Stimulated activated CD8-positive, alpha-beta memory T cell treated with anti-CD3 and anti-CD28 coated beads, Interleukin-4, amount 100 ng/mL, for 48 hours (primary cell): ENCODE data around the gene CEBPB.
"Not testable (repeated sequence)": the region's sequence is repeated elsewhere in the genome, so short reads cannot be mapped to it uniquely, and the experiment has no call there.

Experiments used
- DNase-seq: peaks from one replicate; pipeline ENCODE4 v3.0.0-alpha.2; 2020

The CEBPB gene

GRCh38 chr20:50193836-50194421 is 3.3 kb downstream of the CEBPB start:
- DNase-seq, result no peak

DNA sequence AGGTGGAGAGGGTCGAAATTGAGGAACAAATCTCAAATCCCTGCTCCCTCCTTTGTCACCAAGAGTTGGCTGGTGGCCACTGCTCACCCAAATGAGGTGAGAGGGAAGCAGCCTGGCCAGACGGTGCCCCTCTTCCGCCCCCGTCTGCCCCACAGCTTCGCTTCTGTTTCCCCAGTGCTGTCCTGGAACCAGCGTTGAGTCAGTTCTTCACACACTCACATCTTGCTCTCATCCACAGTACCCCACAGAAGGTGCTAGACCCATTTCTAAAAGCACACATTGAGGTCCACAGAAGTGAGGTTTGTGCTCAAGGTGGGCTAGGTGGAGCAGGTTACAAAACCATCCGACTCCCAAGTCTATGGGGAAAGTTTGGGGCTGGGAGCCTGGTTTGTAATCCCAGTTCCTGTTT is 3.8 kb downstream of the CEBPB start:
- DNase-seq, result no peak

DNA sequence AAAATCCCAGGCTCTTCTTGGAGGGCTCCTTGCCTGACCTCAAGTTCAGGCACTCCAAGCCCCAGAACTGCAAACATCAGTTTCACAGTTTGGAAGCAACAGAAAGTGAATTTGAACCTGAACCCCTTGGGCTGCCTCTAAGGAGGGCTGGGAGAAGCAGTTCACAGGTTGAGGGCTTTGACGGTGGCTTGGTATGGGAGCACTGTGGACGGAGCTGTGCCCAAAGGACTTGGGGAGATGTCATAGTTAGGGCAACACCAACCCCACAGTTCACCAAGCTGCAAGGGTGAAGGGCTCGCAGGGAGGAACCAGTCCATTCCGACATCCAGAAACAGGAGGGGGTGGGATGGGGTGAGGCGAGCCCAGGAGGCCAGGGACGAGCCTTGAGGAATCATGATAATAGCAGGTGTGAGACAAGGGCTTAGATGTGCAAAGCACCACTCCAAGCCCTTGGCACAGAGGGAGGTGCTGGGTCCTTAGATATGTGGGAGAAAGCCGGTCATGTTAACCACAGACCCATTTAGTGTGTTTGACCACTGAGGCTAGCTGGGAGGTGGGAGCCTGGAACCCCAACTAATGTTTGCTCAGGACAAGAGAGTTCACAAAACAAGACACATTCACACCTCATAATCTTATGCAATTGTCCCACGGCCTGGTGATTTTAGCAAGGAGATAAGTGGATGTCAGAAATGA is 4.3 kb downstream of the CEBPB start:
- no peak for DNase-seq

DNA sequence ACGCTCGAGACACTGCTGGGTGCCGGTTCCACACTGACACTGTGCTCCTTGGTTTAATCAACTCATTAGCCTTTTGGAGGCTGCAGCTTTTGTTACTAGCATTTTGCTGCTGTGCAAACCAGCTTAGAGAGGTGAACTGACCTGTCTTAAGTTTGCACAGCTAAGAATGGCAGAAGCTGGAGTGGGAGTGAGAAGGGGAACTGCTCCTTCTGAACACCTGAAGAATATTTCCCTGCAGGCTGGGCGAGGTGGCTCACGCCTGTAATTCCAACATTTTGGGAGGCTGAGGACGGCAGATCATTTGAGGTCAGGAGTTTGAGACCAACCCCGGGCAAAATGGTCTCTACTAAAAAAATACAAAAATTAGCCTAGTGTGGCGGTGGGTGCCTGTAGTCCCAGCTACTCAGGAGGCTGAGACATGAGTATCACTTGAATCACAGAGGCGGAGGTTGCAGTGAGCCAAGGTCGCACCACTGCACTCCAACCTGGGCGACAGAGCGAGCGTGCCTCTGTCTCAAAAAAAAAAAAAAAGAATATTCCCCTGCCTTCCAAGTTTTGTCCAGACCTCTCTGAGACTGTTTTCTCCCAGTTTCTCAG is 5.0 kb downstream of the CEBPB start:
- DNase-seq, result no peak

DNA sequence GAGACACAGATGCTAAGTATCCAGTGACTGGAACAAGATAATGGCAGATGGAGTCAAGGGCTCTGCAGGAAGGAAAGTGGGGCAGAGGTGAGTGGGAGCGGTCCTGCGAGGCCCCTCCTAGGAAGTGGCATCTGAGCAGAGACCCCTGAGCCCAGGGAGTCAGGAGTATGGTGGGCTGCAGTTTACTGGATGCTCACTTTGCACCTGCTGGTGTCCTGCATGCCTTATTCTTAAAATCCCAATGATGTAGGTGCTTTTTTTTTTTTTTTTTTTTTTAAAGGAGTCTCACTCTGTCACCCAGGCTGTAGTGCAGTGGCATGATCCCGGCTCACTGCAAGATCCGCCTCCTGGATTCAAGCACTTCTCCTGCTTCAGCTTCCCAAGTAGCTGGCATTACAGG is 5.6 kb downstream of the CEBPB start:
- DNase-seq, result no peak

DNA sequence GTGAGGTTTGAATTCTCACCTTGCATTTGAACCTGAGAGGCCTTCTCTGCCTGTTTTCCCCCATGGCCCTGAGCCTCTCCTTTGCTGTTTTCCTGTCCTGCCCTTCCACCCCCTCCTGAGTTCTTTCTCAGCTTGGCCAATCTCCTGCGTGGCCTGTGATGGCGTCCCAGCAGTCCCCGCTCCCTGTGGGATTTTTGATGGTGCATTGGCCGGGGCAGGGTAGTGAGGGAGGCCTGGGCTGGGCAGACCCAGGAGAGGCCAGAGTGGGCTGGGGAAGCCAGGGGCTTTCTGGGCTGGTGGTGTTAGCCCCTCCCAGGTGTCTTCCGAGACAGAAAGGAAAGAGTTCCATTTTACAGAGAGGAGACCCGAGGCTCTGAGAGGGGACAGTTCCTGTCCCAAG is 6.3 kb downstream of the CEBPB start:
- no peak for DNase-seq

- no peak for DNase-seq
Observed at GRCh38 chr20:50197463-50198179, 7.0 kb downstream of the CEBPB start.

DNA sequence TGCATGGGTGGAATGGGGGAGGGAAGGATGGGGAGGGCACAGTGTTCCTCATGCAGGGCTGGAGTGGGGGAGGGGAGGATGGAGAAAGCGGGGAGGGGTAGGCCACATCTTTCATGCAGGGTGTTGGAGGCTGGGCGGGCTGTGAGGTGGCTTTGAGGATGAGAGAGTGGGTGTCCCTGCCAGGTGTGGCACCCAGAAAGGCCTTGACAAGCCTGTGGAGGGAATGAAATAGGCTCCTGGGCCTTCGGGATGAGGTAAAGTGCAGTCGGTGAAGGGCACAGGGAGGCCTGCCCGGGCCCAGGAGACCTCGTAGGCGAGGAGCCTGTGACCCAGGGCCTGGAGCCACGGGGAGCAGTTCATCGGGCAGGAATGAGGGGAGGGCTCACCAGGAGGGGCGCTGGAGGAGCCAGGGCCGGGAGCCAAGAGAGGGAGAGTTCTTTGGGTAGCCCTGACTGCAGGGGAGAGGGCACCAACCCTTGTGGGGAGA is 7.6 kb downstream of the CEBPB start:
- DNase-seq, result no peak

DNA sequence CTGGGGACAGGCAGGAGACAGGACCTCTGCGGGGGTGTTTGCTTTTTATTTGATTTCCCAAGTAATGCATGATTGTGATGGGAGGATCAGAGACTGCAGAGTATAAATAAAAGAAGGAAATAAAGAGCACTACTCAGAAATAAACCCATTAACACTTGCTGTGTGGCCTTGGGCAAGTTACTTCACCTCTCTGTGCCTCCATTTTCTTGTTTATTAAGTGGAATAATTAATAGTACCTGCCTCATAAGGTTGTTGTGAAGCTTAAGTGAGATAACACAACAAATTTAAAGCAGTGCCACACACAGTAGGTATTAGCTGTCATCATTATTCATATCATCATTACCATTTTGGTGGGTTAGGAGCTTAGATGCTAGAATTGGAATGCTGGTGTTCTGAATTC is 8.1 kb downstream of the CEBPB start:
- DNase-seq, result no peak

GRCh38 chr20:50199703-50200102 is 9.1 kb downstream of the CEBPB start:
- DNase-seq, result no peak

DNA sequence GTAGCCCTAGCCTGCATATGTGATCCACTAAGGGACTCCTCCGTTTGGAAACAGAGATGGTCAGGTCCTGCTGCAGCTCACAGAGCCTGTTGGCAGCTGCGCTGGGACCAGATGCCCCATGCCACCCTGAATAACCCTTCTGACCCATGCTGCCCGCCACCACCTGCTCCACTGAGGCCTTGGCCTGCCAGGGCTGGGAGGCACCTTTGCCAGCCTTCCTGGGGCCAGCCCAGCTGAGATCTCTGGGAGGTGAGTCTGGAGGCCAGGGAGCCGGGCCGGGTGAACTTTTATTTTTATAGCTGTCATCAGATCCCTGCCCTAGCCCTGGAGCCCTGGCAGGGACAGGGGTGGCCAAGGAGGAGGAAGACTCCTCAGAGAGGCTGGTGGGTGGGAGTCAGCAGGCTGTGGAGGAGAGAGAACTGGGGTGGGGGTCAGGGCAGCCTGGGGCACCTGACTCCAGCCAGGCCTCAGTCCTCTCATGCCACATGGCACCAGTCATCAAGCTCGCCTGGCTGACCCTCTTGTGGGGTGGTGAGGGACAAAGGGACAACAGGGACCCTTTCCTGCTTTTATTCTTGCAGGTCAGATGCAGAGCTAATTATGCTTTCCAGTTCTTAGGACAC is 10.0 kb downstream of the CEBPB start:
- no peak for DNase-seq

- DNase-seq, result not testable (repeated sequence)
Observed at GRCh38 chr20:50201710-50202109, 11.1 kb downstream of the CEBPB start.

DNA sequence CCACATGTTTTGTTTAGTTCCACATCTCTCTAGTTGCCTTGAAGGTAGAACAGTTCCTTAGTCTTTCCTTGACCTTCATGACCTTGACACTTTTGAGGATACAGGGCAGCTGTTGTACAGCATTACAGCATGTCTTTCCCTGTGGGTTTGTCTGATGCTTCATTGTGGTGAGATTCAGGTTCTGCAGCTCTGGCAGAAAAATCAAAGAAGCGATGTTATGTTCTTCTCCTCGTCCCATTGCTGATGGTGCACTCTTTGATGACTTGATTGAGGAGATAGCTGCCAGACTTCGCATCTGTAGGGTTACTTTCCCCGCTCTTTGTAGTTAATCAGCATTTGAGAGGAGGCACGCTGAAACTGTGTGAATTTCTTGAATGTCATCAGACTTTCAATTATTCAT is 12.0 kb downstream of the CEBPB start:
- DNase-seq, result no peak

- DNase-seq, result no peak
Observed at GRCh38 chr20:50203951-50204937, 13.6 kb downstream of the CEBPB start.

GRCh38 chr20:50207026-50207425 is 16.4 kb downstream of the CEBPB start:
- no peak for DNase-seq

DNA sequence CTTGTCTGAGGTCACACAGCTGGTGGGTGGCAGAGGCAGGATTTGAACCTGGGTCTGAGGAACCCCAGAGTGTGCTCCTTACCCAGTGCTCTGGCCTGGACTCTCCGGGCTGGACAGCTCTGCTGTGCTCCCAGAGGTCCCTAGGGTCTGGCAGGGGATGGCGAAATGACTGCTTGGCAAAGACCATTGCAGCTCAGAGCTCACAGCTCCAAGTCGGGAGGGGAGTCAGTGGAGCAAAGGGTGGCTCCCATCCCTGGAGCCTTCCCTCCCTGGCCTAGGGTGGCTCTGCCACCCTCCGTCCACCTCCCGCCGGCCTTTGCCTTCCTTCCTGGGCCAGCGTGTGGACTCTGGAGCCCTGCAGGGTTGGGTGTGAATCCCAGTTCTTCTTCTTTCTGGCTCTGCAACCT is 17.5 kb downstream of the CEBPB start:
- no peak for DNase-seq

- DNase-seq, result not testable (repeated sequence)
Observed at GRCh38 chr20:50208815-50209214, 18.2 kb downstream of the CEBPB start.

- DNase-seq, result no peak
Observed at GRCh38 chr20:50210066-50210619, 19.5 kb downstream of the CEBPB start.

GRCh38 chr20:50211091-50211490 is 20.5 kb downstream of the CEBPB start:
- no peak for DNase-seq

DNA sequence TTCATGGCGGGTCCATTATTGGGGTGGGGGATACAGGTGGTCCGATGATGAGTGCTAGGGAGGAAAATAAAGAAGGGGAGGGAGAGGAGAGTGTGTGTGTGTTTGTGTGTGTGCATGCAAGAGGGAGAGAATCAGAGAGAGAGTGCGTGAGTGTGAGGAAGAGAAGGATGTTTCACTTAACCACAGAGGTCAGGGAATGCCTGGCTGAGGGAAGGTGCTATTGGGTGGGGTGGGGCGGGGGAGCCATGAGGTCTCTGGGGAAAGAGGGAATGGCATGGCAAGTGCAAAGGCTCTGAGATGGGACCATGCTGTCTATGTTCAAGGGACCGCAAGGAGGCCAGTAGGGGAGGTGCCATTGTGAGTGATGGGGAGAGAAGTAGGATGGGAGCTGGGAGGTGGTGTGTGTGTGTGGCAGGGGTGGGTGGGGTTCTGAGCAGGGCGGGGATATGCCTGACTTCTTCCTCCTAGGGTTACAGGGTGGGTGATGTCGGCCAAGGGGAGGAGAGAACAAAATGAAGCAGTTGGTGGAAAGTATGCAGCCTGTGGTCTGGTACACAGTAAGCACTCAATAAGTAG is 23.0 kb downstream of the CEBPB start:
- DNase-seq, result no peak
